HG03108 (cell line): Measurements from ENCODE around the gene TDRD7.
A peak's percentile ranks its signal among the peaks of the same experiment; 100 is the strongest.

ENCODE experiments used
- ATAC-seq: cut with Tn5 transposase; IDR thresholded peaks from one replicate; pipeline ENCODE4 v1.9.1; 2021; ENCODE audit warnings: moderate library complexity; ENCODE audit not compliant: unreplicated experiment

The TDRD7 gene, protein sequence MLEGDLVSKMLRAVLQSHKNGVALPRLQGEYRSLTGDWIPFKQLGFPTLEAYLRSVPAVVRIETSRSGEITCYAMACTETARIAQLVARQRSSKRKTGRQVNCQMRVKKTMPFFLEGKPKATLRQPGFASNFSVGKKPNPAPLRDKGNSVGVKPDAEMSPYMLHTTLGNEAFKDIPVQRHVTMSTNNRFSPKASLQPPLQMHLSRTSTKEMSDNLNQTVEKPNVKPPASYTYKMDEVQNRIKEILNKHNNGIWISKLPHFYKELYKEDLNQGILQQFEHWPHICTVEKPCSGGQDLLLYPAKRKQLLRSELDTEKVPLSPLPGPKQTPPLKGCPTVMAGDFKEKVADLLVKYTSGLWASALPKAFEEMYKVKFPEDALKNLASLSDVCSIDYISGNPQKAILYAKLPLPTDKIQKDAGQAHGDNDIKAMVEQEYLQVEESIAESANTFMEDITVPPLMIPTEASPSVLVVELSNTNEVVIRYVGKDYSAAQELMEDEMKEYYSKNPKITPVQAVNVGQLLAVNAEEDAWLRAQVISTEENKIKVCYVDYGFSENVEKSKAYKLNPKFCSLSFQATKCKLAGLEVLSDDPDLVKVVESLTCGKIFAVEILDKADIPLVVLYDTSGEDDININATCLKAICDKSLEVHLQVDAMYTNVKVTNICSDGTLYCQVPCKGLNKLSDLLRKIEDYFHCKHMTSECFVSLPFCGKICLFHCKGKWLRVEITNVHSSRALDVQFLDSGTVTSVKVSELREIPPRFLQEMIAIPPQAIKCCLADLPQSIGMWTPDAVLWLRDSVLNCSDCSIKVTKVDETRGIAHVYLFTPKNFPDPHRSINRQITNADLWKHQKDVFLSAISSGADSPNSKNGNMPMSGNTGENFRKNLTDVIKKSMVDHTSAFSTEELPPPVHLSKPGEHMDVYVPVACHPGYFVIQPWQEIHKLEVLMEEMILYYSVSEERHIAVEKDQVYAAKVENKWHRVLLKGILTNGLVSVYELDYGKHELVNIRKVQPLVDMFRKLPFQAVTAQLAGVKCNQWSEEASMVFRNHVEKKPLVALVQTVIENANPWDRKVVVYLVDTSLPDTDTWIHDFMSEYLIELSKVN

GRCh38 chr9:97411789-97412625, at the start of gene TDRD7:
Gene TDRD7, plus strand, starts transcription at chr9:97412096. Its CDS starts 16,370 bp downstream, at chr9:97428466.
- ATAC-seq, result peak; percentile 61

GRCh38 chr9:97362777-97363545, 48.9 kb upstream of the TDRD7 start:
- ATAC-seq, result no peak

DNA sequence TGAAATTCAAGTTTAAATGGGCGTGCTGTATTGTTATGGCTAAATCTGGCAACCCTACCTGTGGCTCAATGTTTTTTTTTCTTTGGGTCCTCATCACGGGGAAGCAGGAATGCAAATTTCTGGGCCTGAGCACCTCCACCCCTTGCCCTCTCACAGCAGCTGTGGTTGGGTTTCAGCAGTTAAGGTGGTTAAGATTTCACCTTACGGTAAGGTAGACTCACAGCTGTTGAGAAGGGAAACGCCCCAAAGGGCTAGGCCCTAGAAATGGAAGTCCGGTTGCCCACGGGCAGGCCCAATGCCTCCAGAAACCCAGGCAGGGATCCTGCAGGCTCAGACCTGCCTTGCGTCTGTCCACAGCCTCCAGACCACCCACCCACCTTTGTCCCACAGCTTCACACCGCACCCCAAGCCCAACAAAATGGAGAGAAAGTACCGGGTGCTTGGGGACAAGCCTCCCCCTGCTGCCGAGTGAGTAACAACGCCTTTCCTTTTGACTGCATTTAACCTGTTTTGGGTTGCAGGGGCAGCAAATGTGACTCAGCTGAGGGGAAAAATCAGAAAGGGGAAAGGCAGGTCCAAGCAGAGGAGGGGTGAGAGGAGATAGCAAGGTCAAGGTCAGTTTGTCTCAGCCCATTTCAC, 48.1 kb upstream of the TDRD7 start:
- ATAC-seq, result no peak

DNA sequence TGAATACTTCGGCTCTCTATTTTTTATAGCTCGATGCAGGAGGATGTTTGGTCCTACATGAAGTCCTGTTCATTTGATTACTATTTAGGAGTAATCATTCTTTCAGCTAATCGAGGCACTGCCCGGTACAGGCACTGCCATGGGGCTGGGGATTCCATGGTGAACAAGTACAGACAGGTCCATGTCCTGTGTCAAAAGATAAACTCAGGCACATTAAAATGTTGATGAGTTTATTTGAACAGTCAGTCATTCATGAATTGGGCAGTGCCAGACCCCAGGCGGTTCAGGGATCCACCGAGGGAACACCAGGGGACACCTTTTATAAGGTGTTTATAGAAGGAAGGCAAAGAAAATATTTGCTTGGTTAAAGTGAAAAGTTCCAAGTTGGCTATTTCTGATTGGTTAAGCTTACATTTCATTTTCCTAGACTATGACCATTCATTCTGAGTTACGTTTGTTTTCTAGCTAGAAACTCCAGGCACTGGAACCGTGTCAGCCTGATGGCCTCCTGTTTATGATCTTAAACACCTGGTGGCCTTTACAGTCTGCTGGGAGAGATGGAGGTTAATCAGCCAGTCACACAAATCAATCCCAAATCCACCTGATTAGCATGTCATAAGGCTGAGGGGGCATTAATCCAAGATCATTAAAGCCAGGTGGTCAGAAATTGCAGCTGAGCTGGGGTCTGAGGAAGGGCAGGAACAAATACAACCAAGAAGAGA, 47.0 kb upstream of the TDRD7 start:
- ATAC-seq, result no peak

DNA sequence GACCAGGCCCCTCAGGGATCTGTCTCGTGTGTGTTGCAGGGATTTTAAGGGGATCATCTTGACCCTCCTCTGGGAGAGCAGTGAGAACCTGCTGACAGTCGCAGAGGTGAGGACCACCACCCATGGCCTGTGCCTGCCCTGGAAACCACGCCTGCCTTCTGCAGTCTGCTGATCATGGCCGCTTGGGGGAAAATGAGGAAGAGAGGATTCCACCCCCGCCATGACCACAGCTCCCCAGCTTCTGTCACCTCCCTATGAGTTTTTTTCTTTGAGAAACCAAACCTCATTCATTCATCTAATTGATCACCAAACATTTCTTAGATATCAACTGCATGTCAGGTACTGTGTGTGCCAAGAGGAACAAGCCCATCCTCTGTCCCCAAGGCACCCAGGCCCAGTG, 46.3 kb upstream of the TDRD7 start:
- no peak for ATAC-seq

- ATAC-seq, result no peak
Measured at GRCh38 chr9:97366476-97366875, 45.4 kb upstream of the TDRD7 start.

GRCh38 chr9:97366889-97367288, 45.0 kb upstream of the TDRD7 start:
- ATAC-seq, result no peak

DNA sequence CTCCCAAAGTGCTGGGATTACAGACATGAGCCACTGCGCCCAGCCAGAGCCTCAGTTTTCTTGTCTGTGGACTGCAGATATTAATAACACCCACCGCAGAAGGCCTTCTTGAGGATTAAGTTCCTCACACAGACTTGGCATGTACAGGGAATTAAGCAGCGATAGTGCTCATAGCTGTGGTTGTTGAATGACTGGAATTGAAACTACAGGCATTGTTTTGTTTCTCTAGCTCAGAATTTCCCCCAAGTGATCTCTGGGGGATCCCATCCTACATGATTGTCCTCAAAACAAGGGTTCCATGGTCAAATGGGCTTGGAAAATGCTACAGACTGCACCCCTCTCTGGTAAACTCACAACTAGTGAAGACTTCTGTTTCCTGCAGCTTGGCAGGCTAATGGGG, 44.2 kb upstream of the TDRD7 start:
- ATAC-seq, result no peak

DNA sequence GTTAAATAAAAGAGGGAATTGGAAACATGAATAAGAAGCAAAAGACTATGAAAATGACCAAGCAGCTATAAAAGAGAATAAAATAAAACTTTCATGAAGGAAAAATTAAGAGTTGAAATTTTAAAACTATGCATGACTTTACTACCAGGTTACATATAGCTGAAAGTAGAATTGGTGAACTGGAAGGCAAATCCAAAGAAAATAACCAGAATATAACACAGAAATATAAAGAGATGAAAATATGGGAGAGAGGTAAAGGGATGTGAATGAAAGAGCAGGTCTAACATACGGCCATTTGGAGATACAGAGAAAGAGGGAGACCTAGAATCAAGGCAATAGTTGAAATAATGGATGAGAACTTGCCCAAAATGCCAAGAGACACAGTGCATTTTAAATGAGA, 42.9 kb upstream of the TDRD7 start:
- ATAC-seq, result no peak

- ATAC-seq, result no peak
Measured at GRCh38 chr9:97372580-97372979, 39.3 kb upstream of the TDRD7 start.

- no peak for ATAC-seq
Measured at GRCh38 chr9:97373331-97373730, 38.6 kb upstream of the TDRD7 start.

DNA sequence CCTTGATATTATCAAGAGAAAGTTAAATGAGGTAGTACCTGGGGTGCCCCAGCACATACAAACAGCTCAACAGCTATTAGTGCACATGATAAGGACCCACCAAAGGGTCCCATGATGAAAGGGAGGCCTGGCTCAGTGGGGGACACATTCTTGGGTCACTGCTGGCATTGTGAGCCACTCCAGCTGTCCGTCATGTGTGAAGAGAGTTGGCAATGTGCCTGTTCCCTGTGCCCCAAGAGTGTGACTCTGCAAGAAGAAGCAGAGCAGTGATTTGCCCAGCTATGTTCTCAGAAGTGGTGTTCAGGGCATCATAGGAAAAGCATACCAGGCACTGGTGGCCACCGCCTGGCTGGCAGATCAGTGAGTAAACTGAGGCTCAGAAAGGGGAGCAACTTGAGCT, 37.1 kb upstream of the TDRD7 start:
- no peak for ATAC-seq

DNA sequence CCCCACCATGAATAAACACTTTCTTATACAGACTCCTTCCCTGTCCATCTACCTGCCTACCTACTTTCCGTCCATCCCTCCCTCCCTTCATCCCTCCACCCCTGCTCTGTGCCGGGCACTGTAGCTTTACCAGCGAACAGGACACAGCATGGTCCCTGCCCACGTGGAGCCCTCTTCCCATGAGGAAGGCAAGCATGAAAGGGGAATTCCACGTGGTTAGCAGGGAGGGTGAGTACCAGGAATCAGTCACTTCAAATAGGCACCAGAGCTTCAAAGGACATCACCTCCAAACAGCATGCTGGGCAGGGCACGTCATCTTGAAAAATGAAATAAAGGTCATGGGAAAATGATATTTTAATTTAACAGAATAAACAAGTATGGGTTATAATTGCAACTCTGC, 35.0 kb upstream of the TDRD7 start:
- no peak for ATAC-seq

GRCh38 chr9:97382099-97382718, 29.7 kb upstream of the TDRD7 start:
- no peak for ATAC-seq

DNA sequence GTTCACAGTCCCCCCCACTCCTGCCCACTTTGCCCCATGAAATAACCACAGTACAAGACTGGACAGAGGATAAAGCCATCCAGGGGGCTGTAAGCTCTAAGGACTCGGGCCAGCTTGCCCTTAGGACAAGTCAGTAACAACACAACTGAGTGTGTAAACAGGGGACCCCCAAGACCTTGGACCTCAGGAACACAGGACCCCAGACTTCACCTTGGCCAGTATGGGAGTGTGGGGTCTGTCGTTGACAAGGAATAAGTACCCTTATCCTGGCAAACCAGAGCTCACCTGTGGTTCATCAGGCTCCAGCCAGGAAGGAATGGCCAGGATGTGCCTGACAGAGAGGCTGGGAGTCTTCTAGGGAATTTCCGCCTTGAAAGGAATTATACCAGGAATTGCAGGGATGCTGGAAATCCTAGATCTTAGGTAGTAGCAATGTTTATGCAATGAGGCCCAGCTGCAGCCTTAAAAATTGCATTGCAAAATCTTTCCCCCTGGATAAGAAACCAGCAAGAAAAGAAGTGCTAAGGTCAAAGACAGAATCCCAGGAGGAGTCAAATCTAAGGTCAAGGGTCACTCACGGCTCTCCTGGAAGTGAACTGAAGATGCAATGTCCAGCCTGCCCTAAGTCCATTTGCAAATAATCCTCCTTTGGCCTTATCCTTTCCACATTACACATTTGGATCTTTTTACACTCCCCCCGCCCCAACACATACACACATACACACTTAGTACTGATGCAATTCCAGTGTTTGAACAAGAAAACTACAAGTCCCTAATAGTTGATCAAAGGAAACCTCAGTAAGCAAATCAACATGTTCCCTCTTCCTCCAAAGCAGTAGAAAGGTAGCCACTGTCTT, 27.3 kb upstream of the TDRD7 start:
- ATAC-seq, result no peak

DNA sequence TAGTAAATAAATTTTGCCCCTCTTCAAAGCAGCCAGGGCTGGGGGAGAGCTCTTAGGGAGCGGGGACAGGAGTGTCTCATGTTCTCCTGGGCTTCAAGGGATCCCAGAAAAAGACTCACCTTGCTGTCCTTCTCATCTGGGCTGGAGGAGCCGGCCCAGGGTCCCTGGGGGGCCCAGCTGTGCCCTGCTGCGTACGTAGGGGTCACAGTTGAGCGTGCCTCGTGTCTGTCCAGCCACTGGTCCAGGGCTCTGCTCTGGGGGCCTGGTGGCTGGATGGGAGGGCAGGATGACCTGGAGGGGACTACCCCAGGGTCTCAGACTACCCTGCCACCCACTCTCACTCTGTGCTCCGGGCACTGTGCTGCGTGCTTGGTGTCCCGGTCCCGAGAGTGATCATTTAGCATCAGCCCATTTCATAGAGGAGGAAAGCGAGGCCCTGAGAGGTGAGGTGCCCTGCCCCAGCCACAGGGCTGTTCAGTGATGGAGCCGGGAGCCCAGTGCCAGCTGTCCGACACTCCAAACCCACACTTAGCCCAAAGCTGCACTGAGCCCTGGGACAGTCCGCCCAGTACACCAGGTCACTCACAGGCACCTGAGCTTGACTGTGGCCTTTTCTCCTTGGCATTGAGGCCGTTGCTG, 26.2 kb upstream of the TDRD7 start:
- no peak for ATAC-seq

GRCh38 chr9:97386265-97386633, 25.6 kb upstream of the TDRD7 start:
- ATAC-seq, result no peak
